HCT116 (cell line): ENCODE data around the gene SP3. TPM values are rescaled to one million over a fixed set of nuclear protein-coding genes. Genes with fewer than 3 reads are reported as not detected.

Source experiments
- ATAC-seq: fragments of 200-7000 bp; cut with Tn5 transposase; 2 replicates; pipeline ENCODE4 v1.9.1; 2020; ENCODE audit warnings: mild to moderate bottlenecking, moderate library complexity
- BruUV-seq: library from RNA; stranded (reverse); fragments of 400-500 nt; replicated peaks from 2 replicates; lab custom pipeline; 2021; lab: Mats Ljungman, UMichigan
- CTCF ChIA-PET: fragments of 300-600 bp; sonication (Branson Sonifier 250); formaldehyde crosslinking; loops from one replicate; lab custom pipeline; 2021; ENCODE audit warnings: antibody characterized with exemption; lab: Charles Lee
- POLR2A ChIA-PET: fragments of 300-600, 350-600 bp; sonication (Branson Sonifier 250); formaldehyde crosslinking; loops from one replicate; lab custom pipeline; 2021; ENCODE audit warnings: antibody characterized with exemption; lab: Charles Lee
- RAD21 ChIA-PET, 2 experiments: fragments of 300-600 bp; sonication (Branson Sonifier 250); formaldehyde crosslinking; loops; one replicate each; lab custom pipeline; 2023; ENCODE audit warnings: low total read pairs in 2 of 2; ENCODE audit not compliant: uncharacterized antibody in 2 of 2, unreplicated experiment in 2 of 2, low non-redundant PET in 1 of 2; lab: Charles Lee
- DNase-seq: peaks from one replicate; pipeline ENCODE4 v3.0.0-alpha.2; 2010; ENCODE audit warnings: low read depth, low spot score
- H2AFZ ChIP-seq: fragments of 200-600 bp; shearing (Covaris generic), sonication (generic); 2 replicates; pipeline ENCODE4 v1.6.1; 2017; ENCODE audit warnings: low read depth, mixed run types, mixed read lengths, antibody characterized with exemption, low read length; ENCODE audit not compliant: poor library complexity, severe bottlenecking
- H3K27ac ChIP-seq: 2 replicates; pipeline ENCODE4 v1.5.1; 2012; ENCODE audit warnings: low read depth, low read length
- H3K27me3 ChIP-seq: fragments of 200-600 bp; sonication (generic); 2 replicates; pipeline ENCODE4 v1.6.1; 2016; ENCODE audit warnings: mixed run types, low read length, mixed read lengths; ENCODE audit not compliant: insufficient read depth
- H3K36me3 ChIP-seq, 2 experiments: fragments of 200-500 bp in 1 of 2; fragments of 200-600 bp in 1 of 2; sonication (Bioruptor generic) in 1 of 2; sonication (generic) in 1 of 2; 2 replicates each; pipeline versions ENCODE4 v1.5.1 to v1.6.1; 2014 to 2016; ENCODE audit warnings: low read length in 2 of 2, inconsistent platforms in 1 of 2, mixed read lengths in 1 of 2, mixed run types in 1 of 2; ENCODE audit not compliant: insufficient read depth in 2 of 2, control insufficient read depth in 1 of 2
- H3K4me1 ChIP-seq, 2 experiments: fragments of 200-600 bp in 1 of 2; sonication (generic) in 1 of 2; 2 replicates each; pipeline versions ENCODE4 v1.5.1 to v1.6.1; 2012 to 2017; ENCODE audit warnings: low read length in 2 of 2, inconsistent platforms in 1 of 2, mild to moderate bottlenecking in 1 of 2, mixed read lengths in 1 of 2, mixed run types in 1 of 2, moderate library complexity in 1 of 2; ENCODE audit not compliant: insufficient read depth in 2 of 2, control insufficient read depth in 1 of 2
- H3K4me2 ChIP-seq: fragments of 200-600 bp; sonication (generic); 2 replicates; pipeline ENCODE4 v1.6.1; 2017; ENCODE audit warnings: mixed run types, low read length, mixed read lengths
- H3K4me3 ChIP-seq, 2 experiments: fragments of 200-600 bp in 1 of 2; sonication (generic) in 1 of 2; replicated peaks in 1 of 2; 2 replicates each; pipeline ENCODE4 v1.5.1; 2011 to 2016; ENCODE audit warnings: low read length in 2 of 2, control low read depth in 1 of 2, low read depth in 1 of 2, mild to moderate bottlenecking in 1 of 2, mixed read lengths in 1 of 2, mixed run types in 1 of 2
- H3K79me2 ChIP-seq: fragments of 200-600 bp; sonication (generic); 2 replicates; pipeline ENCODE4 v1.6.1; 2017; ENCODE audit warnings: mild to moderate bottlenecking, mixed run types, low read length, moderate library complexity, mixed read lengths; ENCODE audit not compliant: insufficient read depth
- H3K9ac ChIP-seq: fragments of 200-600 bp; sonication (generic); 2 replicates; pipeline ENCODE4 v1.6.1; 2016; ENCODE audit warnings: low read length, mixed read lengths
- H3K9me2 ChIP-seq: fragments of 200-600 bp; sonication (generic), shearing (Covaris generic); 2 replicates; pipeline ENCODE4 v1.6.1; 2017; ENCODE audit warnings: mixed run types, mild to moderate bottlenecking, moderate library complexity; ENCODE audit not compliant: insufficient read depth
- H3K9me3 ChIP-seq, 2 experiments: fragments of 200-500 bp in 1 of 2; fragments of 200-600 bp in 1 of 2; sonication (Bioruptor generic) in 1 of 2; sonication (generic) in 1 of 2; 2 replicates each; pipeline ENCODE4 v1.6.1; 2014 to 2017; ENCODE audit warnings: low read length in 2 of 2, mixed read lengths in 2 of 2, inconsistent platforms in 1 of 2, low read depth in 1 of 2, mild to moderate bottlenecking in 1 of 2, mixed run types in 1 of 2, moderate library complexity in 1 of 2; ENCODE audit not compliant: control insufficient read depth in 1 of 2, insufficient read depth in 1 of 2
- H4K20me1 ChIP-seq: fragments of 200-600 bp; sonication (generic), shearing (Covaris generic); 2 replicates; pipeline ENCODE4 v1.6.1; 2017; ENCODE audit warnings: mixed run types, mild to moderate bottlenecking, moderate library complexity; ENCODE audit not compliant: insufficient read depth
- ATF3 ChIP-seq: IDR thresholded peaks from 2 replicates; pipeline ENCODE4 v1.6.1; 2012
- CEBPB ChIP-seq: IDR thresholded peaks from 2 replicates; pipeline ENCODE4 v1.6.1; 2012; ENCODE audit warnings: low read depth
- EGR1 ChIP-seq: IDR thresholded peaks from 2 replicates; pipeline ENCODE4 v1.6.1; 2012; ENCODE audit warnings: low read depth
- EZH2phosphoT487 ChIP-seq: fragments of 200-600 bp; IDR thresholded peaks from 2 replicates; pipeline ENCODE4 v1.6.1; 2018; ENCODE audit warnings: antibody characterized with exemption, borderline replicate concordance
- JUND ChIP-seq: IDR thresholded peaks from 2 replicates; pipeline ENCODE4 v1.6.1; 2012
- MAX ChIP-seq: IDR thresholded peaks from 2 replicates; pipeline ENCODE4 v1.6.1; 2012
- POLR2A ChIP-seq: IDR thresholded peaks from 2 replicates; pipeline ENCODE4 v1.7.0; 2011; ENCODE audit warnings: borderline replicate concordance; ENCODE audit not compliant: insufficient read depth, insufficient read length; ENCODE audit errors: extremely low read depth
- RAD21 ChIP-seq: IDR thresholded peaks from 2 replicates; pipeline ENCODE4 v1.6.1; 2012; ENCODE audit warnings: low read depth, mild to moderate bottlenecking
- REST ChIP-seq: IDR thresholded peaks from 2 replicates; pipeline ENCODE4 v1.6.1; 2012; ENCODE audit warnings: low read depth
- SIN3A ChIP-seq: IDR thresholded peaks from 2 replicates; pipeline ENCODE4 v1.6.1; 2012; ENCODE audit warnings: low read depth
- SP1 ChIP-seq: IDR thresholded peaks from 2 replicates; pipeline ENCODE4 v1.6.1; 2012; ENCODE audit warnings: low read depth
- TCF7L2 ChIP-seq: IDR thresholded peaks from 2 replicates; pipeline ENCODE4 v1.7.0; 2011; ENCODE audit warnings: borderline replicate concordance, inconsistent platforms; ENCODE audit not compliant: insufficient read depth, insufficient read length; ENCODE audit errors: extremely low read depth
- YY1 ChIP-seq: IDR thresholded peaks from 2 replicates; pipeline ENCODE4 v1.6.1; 2011; ENCODE audit warnings: low read length, low read depth, moderate library complexity, mild to moderate bottlenecking; ENCODE audit not compliant: insufficient replicate concordance; ENCODE audit errors: extremely low read depth
- ZBTB33 ChIP-seq: IDR thresholded peaks from 2 replicates; pipeline ENCODE4 v1.6.1; 2011; ENCODE audit warnings: mild to moderate bottlenecking, low read length, moderate library complexity; ENCODE audit not compliant: insufficient replicate concordance; ENCODE audit errors: extremely low read depth
- ZNF274 ChIP-seq: fragments of 200-500 bp; sonication (Bioruptor generic); IDR thresholded peaks from 2 replicates; pipeline ENCODE4 v1.6.1; 2014; ENCODE audit warnings: mild to moderate bottlenecking, low read depth, low read length, inconsistent platforms
- intact Hi-C: fragments of 100-400 bp; cut with micrococcal nuclease; formaldehyde crosslinking; loops from 2 replicates; pipeline ENCODE4 v1.10.0; 2022
- total RNA-seq: library from RNA; stranded (reverse); gene quantifications from one replicate; pipeline ENCODE4 v1.2.1, GENCODE V29; 2021; ENCODE audit not compliant: unreplicated experiment

Gene SP3
- total RNA-seq, 1 experiment from 2014 or later: 98.0 TPM

GRCh38 chr2:173898996-173899395 is 66.2 kb downstream of the SP3 start:
- H2AFZ ChIP-seq: no peak overlapping the region
- H3K27ac ChIP-seq: no peak overlapping the region
- no peaks in the 10 kb centered on the region for H3K9me3 ChIP-seq
- DNase-seq (no peak), ATAC-seq (no peak)
- H3K9me2 ChIP-seq: no peaks in the 10 kb centered on the region
- ChIA-PET POLR2A (no interaction called here), RAD21 (no interaction called here), CTCF (no interaction called here)
- intact Hi-C loops: no loop called here
- no peak overlapping the region for H3K4me3 ChIP-seq
- no peaks in the 10 kb centered on the region for H3K4me1 ChIP-seq
- no TSS peak for BruUV-seq
- no peaks in the 10 kb centered on the region for H3K79me2 ChIP-seq
- H3K9ac ChIP-seq: no peak overlapping the region
- H3K27me3 ChIP-seq: no peaks in the 10 kb centered on the region
- no peak overlapping the region for H3K4me2 ChIP-seq
- TF ChIP-seq POLR2A (no peak), YY1 (no peak), ATF3 (no peak)
- no peaks in the 10 kb centered on the region for H3K36me3 ChIP-seq
- H4K20me1 ChIP-seq: no peaks in the 10 kb centered on the region

- DNase-seq (no peak), ATAC-seq (no peak)
- Histone ChIP-seq H3K4me2 (no peak overlapping the region), H2AFZ (no peak overlapping the region), H3K79me2 (no peaks in the 10 kb centered on the region), H3K9ac (no peak overlapping the region), H3K27ac (no peak overlapping the region), H3K9me3 (no peaks in the 10 kb centered on the region), H3K4me1 (no peaks in the 10 kb centered on the region), H3K4me3 (no peak overlapping the region), H3K27me3 (no peaks in the 10 kb centered on the region), H3K36me3 (no peaks in the 10 kb centered on the region), H4K20me1 (no peaks in the 10 kb centered on the region), H3K9me2 (no peaks in the 10 kb centered on the region)
- BruUV-seq: no TSS peak
- ChIA-PET CTCF (interaction anchor here (0.7 kb wide), 1 partner anchor 488 kb away, joined by 4 read pairs; no protein-coding TSS in a partner anchor), POLR2A (no interaction called here), RAD21 (no interaction called here)
- intact Hi-C loops: no loop called here
- no peak for TF ChIP-seq TCF7L2
- no peak for TF ChIP-seq SIN3A
- TF ChIP-seq EZH2phosphoT487: no peak
- no peak for TF ChIP-seq CEBPB
- no peak for TF ChIP-seq RAD21
- no peak for TF ChIP-seq JUND
- TF ChIP-seq EGR1: no peak
- TF ChIP-seq REST: no peak
- TF ChIP-seq ATF3: no peak
- no peak for TF ChIP-seq ZNF274
- TF ChIP-seq MAX: no peak
- no peak for TF ChIP-seq ZBTB33
- no peak for TF ChIP-seq SP1
These were observed 67.0 kb downstream of the SP3 start for GRCh38 chr2:173898178-173898668.
